Measurements from ENCODE around the gene ACOX1. TPM values are rescaled to one million over a fixed set of nuclear protein-coding genes. Genes with fewer than 3 reads are reported as not detected.

ACOX1 gene
- total RNA-seq, 2 experiments from 2014 or later = 14.5 to 17.9 TPM

DNA sequence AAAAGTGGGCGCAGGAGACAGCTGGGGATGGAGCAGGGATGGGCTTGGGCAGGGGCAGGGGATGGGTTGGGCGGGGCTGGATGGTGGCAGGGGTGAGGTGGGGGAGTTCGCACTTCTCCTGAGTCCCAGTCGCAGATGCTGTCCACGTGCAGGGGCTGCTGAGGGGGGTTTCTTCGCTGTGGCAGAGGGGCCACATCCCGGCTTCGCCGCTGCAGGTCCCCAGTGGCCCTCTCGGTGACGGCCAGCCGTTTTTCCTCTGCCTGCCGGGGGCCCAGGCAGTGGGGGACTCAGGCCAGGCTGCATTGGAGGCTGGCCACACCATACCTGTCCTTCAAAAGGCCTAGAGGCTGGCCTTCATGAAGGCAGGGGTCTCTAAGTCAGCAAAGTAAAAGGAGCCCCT is 39.8 kb upstream of the ACOX1 start:
- H3K4me1 ChIP-seq (ENCODE audit: insufficient read depth, low read length) = peaks cover 10% of the 10 kb centered on the region
- H3K4me3 ChIP-seq (ENCODE audit: low read length) = no peak overlapping the region
- Mint-ChIP-seq H3K4me1 (ENCODE audit: low read depth) (peaks cover 7% of the 10 kb centered on the region), H3K4me3 (no peak overlapping the region), H3K36me3 (ENCODE audit: low read depth) (no peaks in the 10 kb centered on the region), H3K9me3 (no peaks in the 10 kb centered on the region), H3K27me3 (no peaks in the 10 kb centered on the region), H3K27ac (no peak overlapping the region)
- no peak for DNase-seq
- H3K27me3 ChIP-seq (ENCODE audit: control insufficient read depth in 1 of 2, insufficient read depth in 2 of 2, low read length in 2 of 2) = no peaks in the 10 kb centered on the region
- TF ChIP-seq, protein P1, sequence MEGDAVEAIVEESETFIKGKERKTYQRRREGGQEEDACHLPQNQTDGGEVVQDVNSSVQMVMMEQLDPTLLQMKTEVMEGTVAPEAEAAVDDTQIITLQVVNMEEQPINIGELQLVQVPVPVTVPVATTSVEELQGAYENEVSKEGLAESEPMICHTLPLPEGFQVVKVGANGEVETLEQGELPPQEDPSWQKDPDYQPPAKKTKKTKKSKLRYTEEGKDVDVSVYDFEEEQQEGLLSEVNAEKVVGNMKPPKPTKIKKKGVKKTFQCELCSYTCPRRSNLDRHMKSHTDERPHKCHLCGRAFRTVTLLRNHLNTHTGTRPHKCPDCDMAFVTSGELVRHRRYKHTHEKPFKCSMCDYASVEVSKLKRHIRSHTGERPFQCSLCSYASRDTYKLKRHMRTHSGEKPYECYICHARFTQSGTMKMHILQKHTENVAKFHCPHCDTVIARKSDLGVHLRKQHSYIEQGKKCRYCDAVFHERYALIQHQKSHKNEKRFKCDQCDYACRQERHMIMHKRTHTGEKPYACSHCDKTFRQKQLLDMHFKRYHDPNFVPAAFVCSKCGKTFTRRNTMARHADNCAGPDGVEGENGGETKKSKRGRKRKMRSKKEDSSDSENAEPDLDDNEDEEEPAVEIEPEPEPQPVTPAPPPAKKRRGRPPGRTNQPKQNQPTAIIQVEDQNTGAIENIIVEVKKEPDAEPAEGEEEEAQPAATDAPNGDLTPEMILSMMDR (IDR thresholded peaks at IDR 0.05) = no peak
- ChIA-PET CTCF (no interaction called here), POLR2A (interaction anchor here (2.0 kb wide), 1 partner anchor 11 kb away, joined by 12 read pairs; no protein-coding TSS in a partner anchor)
- no peak for ATAC-seq (ENCODE audit: poor library complexity)
- no peaks in the 10 kb centered on the region for H3K36me3 ChIP-seq (ENCODE audit: insufficient read depth, low read length)
- no peaks in the 10 kb centered on the region for H3K9me3 ChIP-seq (ENCODE audit: control insufficient read depth in 1 of 2, insufficient read depth in 1 of 2, low read length in 2 of 2)
- intact Hi-C loops (cut with DNase I, micrococcal nuclease) = no loop called here
- H3K27ac ChIP-seq (ENCODE audit: low read depth in 1 of 2, low read length in 2 of 2) = no peak overlapping the region

DNA sequence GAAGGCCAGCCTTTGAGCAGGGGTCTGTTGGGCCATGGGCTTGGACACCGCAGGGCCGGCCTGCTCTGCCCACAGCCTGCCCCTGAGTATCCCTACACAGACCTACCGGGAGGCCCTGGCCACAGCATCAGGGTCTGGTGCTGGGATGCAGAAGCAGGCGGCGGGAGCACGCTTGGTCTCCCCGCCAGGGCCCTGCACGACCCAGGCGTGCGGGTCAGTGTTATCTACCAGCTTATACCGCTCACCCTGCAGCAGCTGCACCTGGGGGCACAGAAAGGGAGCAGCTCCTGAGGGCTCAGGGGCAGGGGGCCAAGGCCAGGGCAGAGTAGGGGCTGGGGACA is 39.3 kb upstream of the ACOX1 start:
- Mint-ChIP-seq H3K4me1 (ENCODE audit: low read depth) (peaks cover 7% of the 10 kb centered on the region), H3K36me3 (ENCODE audit: low read depth) (no peaks in the 10 kb centered on the region), H3K9me3 (no peaks in the 10 kb centered on the region), H3K27ac (no peak overlapping the region), H3K4me3 (no peak overlapping the region), H3K27me3 (no peaks in the 10 kb centered on the region)
- CTCF ChIA-PET = no interaction called here
- H3K27me3 ChIP-seq (ENCODE audit: control insufficient read depth in 1 of 2, insufficient read depth in 2 of 2, low read length in 2 of 2) = no peaks in the 10 kb centered on the region
- ATAC-seq (ENCODE audit: poor library complexity) = no peak
- POLR2A ChIA-PET = interaction anchor here (1.7 kb wide), 1 partner anchor 11 kb away, joined by 5 read pairs; no protein-coding TSS in a partner anchor
- H3K4me1 ChIP-seq (ENCODE audit: insufficient read depth, low read length) = peaks cover 11% of the 10 kb centered on the region
- H3K27ac ChIP-seq (ENCODE audit: low read depth in 1 of 2, low read length in 2 of 2) = no peak overlapping the region
- TF ChIP-seq, protein P1 (IDR thresholded peaks at IDR 0.05) = no peak
- H3K4me3 ChIP-seq (ENCODE audit: low read length) = no peak overlapping the region
- no peaks in the 10 kb centered on the region for H3K36me3 ChIP-seq (ENCODE audit: insufficient read depth, low read length)
- DNase-seq = no peak
- intact Hi-C loops (cut with DNase I, micrococcal nuclease) = no loop called here
- H3K9me3 ChIP-seq (ENCODE audit: control insufficient read depth in 1 of 2, insufficient read depth in 1 of 2, low read length in 2 of 2) = no peaks in the 10 kb centered on the region

DNA sequence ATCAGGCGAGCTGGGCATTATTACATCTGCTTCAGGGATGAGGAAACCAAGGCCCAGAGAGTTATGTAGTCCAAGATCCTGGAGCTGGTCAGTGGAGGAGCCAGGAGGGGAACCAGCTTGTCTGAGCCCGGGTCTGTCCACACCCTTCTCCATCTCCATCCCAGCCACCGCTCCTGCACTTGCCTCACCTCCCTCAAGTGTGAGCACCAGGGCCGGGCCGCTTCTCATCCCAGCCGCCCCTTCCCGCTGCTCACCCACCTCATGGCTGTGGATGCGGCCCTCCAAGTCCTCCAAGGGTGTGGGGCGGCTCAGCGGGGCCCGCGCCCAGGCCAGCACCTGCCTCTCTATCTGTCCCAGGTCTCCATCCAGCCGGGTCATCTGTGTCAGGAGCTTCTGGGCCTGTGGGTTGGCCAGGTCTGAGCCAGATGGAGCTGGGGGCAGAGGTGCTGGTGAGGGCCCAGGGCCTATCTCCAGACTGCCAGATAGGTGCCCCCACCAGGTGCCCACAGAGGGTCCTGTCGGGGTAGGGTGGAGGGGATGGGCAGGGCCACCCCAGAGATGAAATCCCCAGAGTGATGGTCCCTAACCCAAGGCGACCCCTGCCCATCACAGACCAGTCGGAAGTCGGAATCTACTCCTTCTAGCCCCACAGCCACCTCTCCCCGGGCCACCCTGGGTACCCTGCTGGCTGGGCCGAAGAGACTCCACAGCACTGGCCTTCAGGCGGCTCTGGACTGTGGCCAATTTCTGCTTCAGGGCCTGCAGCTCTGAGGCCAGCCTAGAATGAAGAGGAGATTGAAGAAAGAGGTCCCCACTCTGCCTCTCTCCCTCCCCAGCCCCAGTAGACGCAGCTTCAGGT is 38.7 kb upstream of the ACOX1 start:
- intact Hi-C loops (cut with DNase I, micrococcal nuclease) = no loop called here
- POLR2A ChIA-PET = interaction anchor here (1.7 kb wide), 1 partner anchor 12 kb away, joined by 5 read pairs; no protein-coding TSS in a partner anchor
- H3K9me3 Mint-ChIP-seq = no peaks in the 10 kb centered on the region
- H3K27me3 Mint-ChIP-seq = no peaks in the 10 kb centered on the region
- DNase-seq = no peak
- no peak overlapping the region for H3K27ac Mint-ChIP-seq
- no peaks in the 10 kb centered on the region for H3K27me3 ChIP-seq (ENCODE audit: control insufficient read depth in 1 of 2, insufficient read depth in 2 of 2, low read length in 2 of 2)
- no peak for ATAC-seq (ENCODE audit: poor library complexity)
- no peak overlapping the region for H3K27ac ChIP-seq (ENCODE audit: low read depth in 1 of 2, low read length in 2 of 2)
- no peaks in the 10 kb centered on the region for H3K36me3 ChIP-seq (ENCODE audit: insufficient read depth, low read length)
- CTCF ChIA-PET = no interaction called here
- no peaks in the 10 kb centered on the region for H3K9me3 ChIP-seq (ENCODE audit: control insufficient read depth in 1 of 2, insufficient read depth in 1 of 2, low read length in 2 of 2)
- H3K36me3 Mint-ChIP-seq (ENCODE audit: low read depth) = no peaks in the 10 kb centered on the region
- peaks cover 11% of the 10 kb centered on the region for H3K4me1 ChIP-seq (ENCODE audit: insufficient read depth, low read length)
- peaks cover 7% of the 10 kb centered on the region for H3K4me1 Mint-ChIP-seq (ENCODE audit: low read depth)
- TF ChIP-seq, protein P1 (IDR thresholded peaks at IDR 0.05) = no peak
- H3K4me3 Mint-ChIP-seq = no peak overlapping the region
- no peak overlapping the region for H3K4me3 ChIP-seq (ENCODE audit: low read length)

Measured in CD4-positive, alpha-beta T cell (primary cell).